H1 (cell line): ENCODE results near the gene TAGLN3. TPM values are rescaled to one million over a fixed set of nuclear protein-coding genes. Genes with fewer than 3 reads are reported as not detected.

Experiments used
- CTCF ChIA-PET: fragments of 300-600 bp; sonication (Branson Sonifier 250); formaldehyde crosslinking; loops from one replicate; lab custom pipeline; 2021; ENCODE audit not compliant: partially characterized antibody; lab: Charles Lee
- POLR2A ChIA-PET: fragments of 300-600 bp; sonication (Branson Sonifier 250); formaldehyde crosslinking; loops from one replicate; lab custom pipeline; 2021; ENCODE audit warnings: inconsistent platforms; ENCODE audit not compliant: partially characterized antibody; lab: Charles Lee
- DNase-seq, 2 experiments: peaks; one replicate each; pipeline versions ENCODE4 v3.0.0 to v3.0.0-alpha.2; 2010 to 2022; ENCODE audit warnings: low spot score in 2 of 2, low read depth in 1 of 2, mixed read lengths in 1 of 2
- FAIRE-seq: peaks from 2 replicates; lab custom pipeline; 2011; peaks lifted over from hg19 to GRCh38; lab: Jason Lieb, UNC
- H2AFZ ChIP-seq: 2 replicates; pipeline ENCODE4 v1.8.1; 2012; ENCODE audit warnings: low read length, inconsistent platforms
- H2AK5ac ChIP-seq: 2 replicates; pipeline ENCODE4 v1.6.1; 2013; ENCODE audit warnings: low read depth, low read length
- H2BK120ac ChIP-seq: replicated peaks from 2 replicates; pipeline ENCODE3; 2013; ENCODE audit warnings: low read depth, low read length, inconsistent platforms
- H2BK12ac ChIP-seq: 2 replicates; pipeline ENCODE4 v1.6.1; 2013; ENCODE audit warnings: low read depth, low read length
- H2BK15ac ChIP-seq: 2 replicates; pipeline ENCODE4 v1.6.1; 2013; ENCODE audit warnings: low read length
- H2BK20ac ChIP-seq: 2 replicates; pipeline ENCODE4 v1.6.1; 2013; ENCODE audit warnings: low read length
- H2BK5ac ChIP-seq: 2 replicates; pipeline ENCODE4 v1.6.1; 2013; ENCODE audit warnings: low read depth, low read length
- H3K14ac ChIP-seq: 2 replicates; pipeline ENCODE4 v1.6.1; 2013; ENCODE audit warnings: inconsistent platforms; ENCODE audit not compliant: insufficient read length
- H3K18ac ChIP-seq: 2 replicates; pipeline ENCODE4 v1.6.1; 2013; ENCODE audit warnings: low read length; ENCODE audit errors: extremely low read depth
- H3K23ac ChIP-seq: 2 replicates; pipeline ENCODE4 v1.6.1; 2013; ENCODE audit warnings: inconsistent platforms; ENCODE audit not compliant: insufficient read length
- H3K23me2 ChIP-seq: 2 replicates; pipeline ENCODE4 v1.6.1; 2013; ENCODE audit warnings: low read depth, low read length
- H3K27ac ChIP-seq: 2 replicates; pipeline ENCODE4 v1.6.1; 2011; ENCODE audit warnings: low read depth, low read length, inconsistent platforms
- H3K27me3 ChIP-seq, 4 experiments: replicated peaks in 1 of 4; 1 replicate in 1 of 4; 2 replicates in 3 of 4; pipeline versions ENCODE4 v1.6.1 to v1.8.1; 2011 to 2013; ENCODE audit warnings: low read length in 3 of 4, mild to moderate bottlenecking in 3 of 4, inconsistent platforms in 2 of 4, mixed read lengths in 2 of 4, moderate library complexity in 1 of 4; ENCODE audit not compliant: control insufficient read depth in 3 of 4, insufficient read depth in 3 of 4; ENCODE audit errors: extremely low read depth in 1 of 4
- H3K36me3 ChIP-seq, 4 experiments: 2 replicates each; pipeline versions ENCODE4 v1.6.1 to v1.8.1; 2011 to 2013; ENCODE audit warnings: mild to moderate bottlenecking in 4 of 4, low read length in 3 of 4, moderate library complexity in 2 of 4, control low read depth in 1 of 4, inconsistent platforms in 1 of 4; ENCODE audit not compliant: insufficient read depth in 4 of 4, control insufficient read depth in 2 of 4
- H3K4ac ChIP-seq: replicated peaks from 2 replicates; pipeline ENCODE3; 2013; ENCODE audit warnings: low read length, low read depth, mixed read lengths, inconsistent platforms; ENCODE audit not compliant: insufficient read length
- H3K4me1 ChIP-seq, 4 experiments: replicated peaks in 1 of 4; 1 replicate in 1 of 4; 2 replicates in 3 of 4; pipeline versions ENCODE4 v1.6.1 to v1.8.1; 2011 to 2013; ENCODE audit warnings: low read length in 3 of 4, inconsistent platforms in 2 of 4, mixed read lengths in 1 of 4; ENCODE audit not compliant: insufficient read depth in 4 of 4, control insufficient read depth in 3 of 4
- H3K4me2 ChIP-seq, 2 experiments: 2 replicates each; pipeline versions ENCODE4 v1.6.1 to v1.8.1; 2011 to 2013; ENCODE audit warnings: low read depth in 2 of 2, low read length in 2 of 2, control low read depth in 1 of 2, inconsistent platforms in 1 of 2, mild to moderate bottlenecking in 1 of 2; ENCODE audit not compliant: insufficient read depth in 1 of 2
- H3K4me3 ChIP-seq, 4 experiments: fragments of 200-600, 300-600 bp in 1 of 4; sonication (generic), shearing (Covaris generic), sonication (Bioruptor Twin) in 1 of 4; 2 replicates each; pipeline versions ENCODE4 v1.5.1 to v1.8.1; 2011 to 2016; ENCODE audit warnings: low read length in 4 of 4, low read depth in 3 of 4, control low read depth in 2 of 4, inconsistent platforms in 2 of 4, mild to moderate bottlenecking in 2 of 4, mixed read lengths in 1 of 4, moderate library complexity in 1 of 4; ENCODE audit not compliant: insufficient read depth in 2 of 4; ENCODE audit errors: extremely low read depth in 1 of 4
- H3K56ac ChIP-seq: replicated peaks from 2 replicates; pipeline ENCODE3; 2013; ENCODE audit warnings: low read depth, mild to moderate bottlenecking, mixed read lengths, low read length, inconsistent platforms; ENCODE audit not compliant: insufficient read length
- H3K79me1 ChIP-seq: 2 replicates; pipeline ENCODE4 v1.6.1; 2013; ENCODE audit warnings: low read depth, low read length, control low read depth
- H3K79me2 ChIP-seq, 2 experiments: 2 replicates each; pipeline versions ENCODE4 v1.6.1 to v1.8.1; 2012 to 2013; ENCODE audit warnings: low read length in 2 of 2, mild to moderate bottlenecking in 2 of 2, inconsistent platforms in 1 of 2; ENCODE audit not compliant: insufficient read depth in 2 of 2, control insufficient read depth in 1 of 2
- H3K9ac ChIP-seq, 4 experiments: replicated peaks in 1 of 4; 1 replicate in 1 of 4; 2 replicates in 3 of 4; pipeline versions ENCODE4 v1.6.1 to v1.8.1; 2011 to 2013; ENCODE audit warnings: low read depth in 3 of 4, low read length in 3 of 4, control low read depth in 2 of 4, mild to moderate bottlenecking in 2 of 4, moderate library complexity in 2 of 4, inconsistent platforms in 1 of 4; ENCODE audit errors: extremely low read depth in 1 of 4
- H3K9me3 ChIP-seq, 2 experiments: 2 replicates each; pipeline versions ENCODE4 v1.6.1 to v1.8.1; 2012 to 2013; ENCODE audit warnings: mild to moderate bottlenecking in 2 of 2, moderate library complexity in 2 of 2, control low read depth in 1 of 2, inconsistent platforms in 1 of 2, low read depth in 1 of 2, low read length in 1 of 2, mixed read lengths in 1 of 2; ENCODE audit not compliant: insufficient read depth in 2 of 2
- H4K20me1 ChIP-seq, 2 experiments: replicated peaks in 1 of 2; 2 replicates each; pipeline versions ENCODE3 to v1.8.1; 2011 to 2013; ENCODE audit warnings: inconsistent platforms in 2 of 2, low read length in 2 of 2, mild to moderate bottlenecking in 1 of 2; ENCODE audit not compliant: insufficient read depth in 2 of 2, control insufficient read depth in 1 of 2
- H4K5ac ChIP-seq: 2 replicates; pipeline ENCODE4 v1.6.1; 2013; ENCODE audit warnings: low read length, low read depth, mixed read lengths, inconsistent platforms; ENCODE audit not compliant: insufficient read length
- H4K8ac ChIP-seq: 2 replicates; pipeline ENCODE4 v1.8.0; 2013; ENCODE audit warnings: mild to moderate bottlenecking, moderate library complexity, low read length, inconsistent platforms; ENCODE audit not compliant: insufficient read depth; ENCODE audit errors: extremely low read depth
- H4K91ac ChIP-seq: replicated peaks from 2 replicates; pipeline ENCODE3; 2013; ENCODE audit warnings: low read length, mixed read lengths, inconsistent platforms; ENCODE audit not compliant: insufficient read length
- BACH1 ChIP-seq: IDR thresholded peaks from 2 replicates; pipeline ENCODE4 v1.6.1; 2012; ENCODE audit warnings: low read length, improper control_type of control experiment
- BCL11A ChIP-seq, 2 experiments: IDR thresholded peaks; one replicate each; pipeline ENCODE4 v1.6.1; 2011; ENCODE audit warnings: low read depth in 2 of 2, low read length in 2 of 2, mild to moderate bottlenecking in 2 of 2
- BRCA1 ChIP-seq: IDR thresholded peaks from 2 replicates; pipeline ENCODE4 v1.6.1; 2012; ENCODE audit warnings: low read depth, low read length, improper control_type of control experiment
- CBX5 ChIP-seq: fragments of 300-800, 300-1000 bp; sonication (generic); IDR thresholded peaks from 2 replicates; pipeline ENCODE4 v1.7.1; 2016; ENCODE audit warnings: antibody characterized with exemption, low read length, low read depth
- HDAC2 ChIP-seq, 2 experiments: fragments of 300-600 bp in 1 of 2; sonication (generic) in 1 of 2; IDR thresholded peaks; 2 replicates each; pipeline ENCODE4 v1.6.1; 2011 to 2012; ENCODE audit warnings: low read depth in 2 of 2, low read length in 2 of 2, mild to moderate bottlenecking in 2 of 2, moderate library complexity in 2 of 2, borderline replicate concordance in 1 of 2, inconsistent platforms in 1 of 2
- KDM1A ChIP-seq: fragments of 200-600, 300-600 bp; sonication (generic); IDR thresholded peaks from 2 replicates; pipeline ENCODE4 v1.7.1; 2016; ENCODE audit warnings: mild to moderate bottlenecking, low read length, borderline replicate concordance
- KDM5A ChIP-seq: fragments of 200-600 bp; IDR thresholded peaks from 2 replicates; pipeline ENCODE4 v1.7.1; 2012; ENCODE audit warnings: mild to moderate bottlenecking, low read length, inconsistent platforms, mixed read lengths
- POLR2A ChIP-seq, 2 experiments: IDR thresholded peaks; 1 replicate in 1 of 2; 2 replicates in 1 of 2; pipeline ENCODE4 v1.6.1; 2011; ENCODE audit warnings: low read depth in 2 of 2, low read length in 2 of 2, mild to moderate bottlenecking in 2 of 2; ENCODE audit errors: control extremely low read depth in 1 of 2
- RAD21 ChIP-seq, 2 experiments: IDR thresholded peaks in 1 of 2; conservative IDR thresholded peaks in 1 of 2; 2 replicates each; pipeline ENCODE4 v1.6.1; 2011; ENCODE audit warnings: low read depth in 2 of 2, low read length in 2 of 2, improper control_type of control experiment in 1 of 2, inconsistent platforms in 1 of 2, mild to moderate bottlenecking in 1 of 2, moderate library complexity in 1 of 2
- RFX5 ChIP-seq: IDR thresholded peaks from 2 replicates; pipeline ENCODE4 v1.6.1; 2011; ENCODE audit warnings: low read depth, low read length, improper control_type of control experiment, borderline replicate concordance
- RXRA ChIP-seq: IDR thresholded peaks from 2 replicates; pipeline ENCODE4 v1.6.1; 2011; ENCODE audit warnings: low read depth, mild to moderate bottlenecking, low read length, moderate library complexity; ENCODE audit not compliant: insufficient read depth
- SIN3A ChIP-seq, 2 experiments: IDR thresholded peaks in 1 of 2; conservative IDR thresholded peaks in 1 of 2; 2 replicates each; pipeline ENCODE4 v1.6.1; 2011 to 2012; ENCODE audit warnings: low read length in 2 of 2, improper control_type of control experiment in 1 of 2, low read depth in 1 of 2, mild to moderate bottlenecking in 1 of 2
- SIRT6 ChIP-seq: IDR thresholded peaks from one replicate; pipeline ENCODE4 v1.7.1; 2012; ENCODE audit warnings: low read length, inconsistent platforms
- SP4 ChIP-seq: IDR thresholded peaks from 2 replicates; pipeline ENCODE4 v1.6.1; 2012; ENCODE audit warnings: low read length, inconsistent platforms
- YY1 ChIP-seq: IDR thresholded peaks from 2 replicates; pipeline ENCODE4 v1.6.1; 2011; ENCODE audit warnings: low read depth, mild to moderate bottlenecking, low read length
- WGBS, 2 experiments: shearing (Covaris generic) in 1 of 2; methylation state at CpG; one replicate each; pipeline versions ENCODE4 v1.1.6 to v1.1.7; 2013 to 2015; ENCODE audit warnings: low lambda C conversion rate in 2 of 2, mixed read lengths in 2 of 2, inconsistent platforms in 1 of 2, low coverage in 1 of 2, missing lambda C conversion rate in 1 of 2; ENCODE audit not compliant: insufficient replicate concordance in 2 of 2, insufficient coverage in 1 of 2, insufficient read length in 1 of 2; ENCODE audit errors: extremely low coverage in 1 of 2, missing lambda C conversion rate in 1 of 2; 5-methylcytosine and 5-hydroxymethylcytosine counted together
- polyA plus RNA-seq, 7 experiments: library from polyadenylated mRNA; depleted of rRNA in 3 of 7; stranded (reverse) in 5 of 7; unstranded in 2 of 7; fragments of >200 nt in 5 of 7; fragments of 200-250 nt in 2 of 7; gene quantifications; 1 replicate in 5 of 7; 2 replicates in 1 of 7; 4 replicates in 1 of 7; pipeline versions ENCODE4 v1.2.1 to v1.2.3, GENCODE V29; 2011 to 2013; ENCODE audit warnings: missing spikeins in 2 of 7, mixed read lengths in 2 of 7
- total RNA-seq: library from RNA; stranded (reverse); fragmentation: NEBNext Ultra II Directional; extraction: Animal tissue kit (Norgen Biotek cat#: 25700); gene quantifications from 2 replicates; pipeline ENCODE4 v1.2.1, GENCODE V29; 2021

Gene TAGLN3
- total and polyA plus RNA-seq, 2 of the 8 experiments (the other 6 are each of a cell fraction or from before 2014, with no cell fraction given), result 6.3 to 7.5 TPM

- no peak overlapping the region for H2BK20ac ChIP-seq
- no peaks in the 10 kb centered on the region for H3K79me2 ChIP-seq
- H3K4me3 ChIP-seq, result no peak overlapping the region
- FAIRE-seq (no peak), DNase-seq (no peak)
- ChIA-PET CTCF (interaction anchor here (0.7 to 1.3 kb wide), 4 partner anchors 15 to 234 kb away, joined by 3 to 5 read pairs (median 3); no protein-coding TSS in a partner anchor), POLR2A (interaction anchor here (0.6 kb wide), 1 partner anchor 11 kb away, joined by 3 read pairs; no protein-coding TSS in a partner anchor)
- H3K36me3 ChIP-seq, result no peaks in the 10 kb centered on the region
- H4K8ac ChIP-seq, result no peak overlapping the region
- no peaks in the 10 kb centered on the region for H3K79me1 ChIP-seq
- no peak overlapping the region for H3K27ac ChIP-seq
- no peak overlapping the region for H2AK5ac ChIP-seq
- no peaks in the 10 kb centered on the region for H3K23me2 ChIP-seq
- H3K14ac ChIP-seq, result no peak overlapping the region
- H3K4me1 ChIP-seq, result peaks cover 0 to 5% (median 2%) of the 10 kb centered on the region in 4 experiments; a peak in 4 of 7 replicates
- peaks cover 0 to 4% (median 4%) of the 10 kb centered on the region in 4 experiments; a peak in 5 of 7 replicates for H3K27me3 ChIP-seq
- H3K4me2 ChIP-seq, result no peak overlapping the region
- no peak overlapping the region for H3K9ac ChIP-seq
- H2AFZ ChIP-seq, result no peak overlapping the region
- no peak overlapping the region for H4K5ac ChIP-seq
- no peak overlapping the region for H2BK12ac ChIP-seq
- H2BK15ac ChIP-seq, result no peak overlapping the region
- no peaks in the 10 kb centered on the region for H3K9me3 ChIP-seq
- 90% methylated on average over 2 of the region's 2 CpGs; no CpG with 5 or more reads in 1 of the 2 experiments for WGBS, 2 experiments
- no peak overlapping the region for H3K56ac ChIP-seq
- H4K91ac ChIP-seq, result no peak overlapping the region
- no peak overlapping the region for H2BK5ac ChIP-seq
- H3K4ac ChIP-seq, result no peak overlapping the region
- no peak overlapping the region for H3K23ac ChIP-seq
- H2BK120ac ChIP-seq, result no peak overlapping the region
- H4K20me1 ChIP-seq, result no peaks in the 10 kb centered on the region
- no peak overlapping the region for H3K18ac ChIP-seq
- TF ChIP-seq BCL11A (IDR thresholded peaks at IDR 0.05; ENCODE audit: low read depth in 2 of 2, low read length in 2 of 2) (no peak), KDM5A (no peak), YY1 (no peak), RXRA (no peak), SIN3A (conservative IDR thresholded peaks at IDR 0.05 in 1 of 2, IDR thresholded peaks at IDR 0.05 in 1 of 2; ENCODE audit: low read depth in 1 of 2, low read length in 2 of 2) (no peak), RAD21 (IDR thresholded peaks at IDR 0.05 in 1 of 2, conservative IDR thresholded peaks at IDR 0.05 in 1 of 2; ENCODE audit: low read depth in 2 of 2, low read length in 2 of 2) (no peak), KDM1A (no peak), BRCA1 (no peak), SIRT6 (no peak), CBX5 (no peak), HDAC2 (IDR thresholded peaks at IDR 0.05; ENCODE audit: borderline replicate concordance in 1 of 2, low read depth in 2 of 2, low read length in 2 of 2) (no peak), POLR2A (IDR thresholded peaks at IDR 0.05; ENCODE audit: control extremely low read depth in 1 of 2, low read depth in 2 of 2, low read length in 2 of 2) (no peak), SP4 (no peak), BACH1 (no peak), RFX5 (no peak)
These were observed 47.7 kb upstream of the TAGLN3 start for GRCh38 chr3:111951032-111951431.
